ENCODE results near the gene TCF12.

Gene TCF12

GRCh38 chr15:56977232-56977631, 58.8 kb downstream of the TCF12 start:
- TF ChIP-seq CTCF (conservative IDR thresholded peaks at IDR 0.05; ENCODE audit: low read length) (no peak), EZH2phosphoT487 (IDR thresholded peaks at IDR 0.05; ENCODE audit: borderline replicate concordance) (no peak)
- H3K36me3 ChIP-seq (ENCODE audit: insufficient read depth, low read length) = no peaks in the 10 kb centered on the region
- H3K4me3 ChIP-seq (ENCODE audit: low read length, poor library complexity, severe bottlenecking) = no peak overlapping the region
- peaks cover 96% of the 10 kb centered on the region for H3K79me2 ChIP-seq (ENCODE audit: insufficient read depth, low read length)
- H3K9me3 ChIP-seq (ENCODE audit: insufficient read depth, low read depth, low read length) = no peaks in the 10 kb centered on the region
- H3K4me2 ChIP-seq (ENCODE audit: low read depth, low read length, poor library complexity, severe bottlenecking) = no peak overlapping the region
- peaks cover 57% of the 10 kb centered on the region for H4K20me1 ChIP-seq (ENCODE audit: insufficient read depth, low read length, poor library complexity, severe bottlenecking)
- H2AFZ ChIP-seq (ENCODE audit: low read length) = no peak overlapping the region
- H3K27me3 ChIP-seq (ENCODE audit: insufficient read depth, low read length, poor library complexity, severe bottlenecking) = no peaks in the 10 kb centered on the region
- H3K9me2 ChIP-seq (replicated peaks; ENCODE audit: low read depth, low read length) = no peaks in the 10 kb centered on the region
- H3K4me1 ChIP-seq (ENCODE audit: insufficient read depth, low read length, poor library complexity, severe bottlenecking) = peaks cover 33% of the 10 kb centered on the region
- H3F3A ChIP-seq (ENCODE audit: low read depth) = peaks cover 5% of the 10 kb centered on the region; the same call in 1 of the 2 replicates
- no peak overlapping the region for H3K9ac ChIP-seq (ENCODE audit: low read depth, low read length, poor library complexity, severe bottlenecking)

- no peak overlapping the region for H2AFZ ChIP-seq (ENCODE audit: low read length)
These were observed 60.6 kb downstream of the TCF12 start for GRCh38 chr15:56978898-56979662.

GRCh38 chr15:56980473-56980872, 62.0 kb downstream of the TCF12 start:
- no peak overlapping the region for H3K4me3 ChIP-seq (ENCODE audit: low read length, poor library complexity, severe bottlenecking)
- H3K79me2 ChIP-seq (ENCODE audit: insufficient read depth, low read length) = peaks cover 93% of the 10 kb centered on the region
- no peaks in the 10 kb centered on the region for H3K9me2 ChIP-seq (replicated peaks; ENCODE audit: low read depth, low read length)
- TF ChIP-seq CTCF (conservative IDR thresholded peaks at IDR 0.05; ENCODE audit: low read length) = no peak
- no peak for TF ChIP-seq EZH2phosphoT487 (IDR thresholded peaks at IDR 0.05; ENCODE audit: borderline replicate concordance)
- no peaks in the 10 kb centered on the region for H3F3A ChIP-seq (ENCODE audit: low read depth)
- no peak overlapping the region for H2AFZ ChIP-seq (ENCODE audit: low read length)
- H3K27me3 ChIP-seq (ENCODE audit: insufficient read depth, low read length, poor library complexity, severe bottlenecking) = no peaks in the 10 kb centered on the region
- peaks cover 31% of the 10 kb centered on the region for H3K4me1 ChIP-seq (ENCODE audit: insufficient read depth, low read length, poor library complexity, severe bottlenecking)
- H3K36me3 ChIP-seq (ENCODE audit: insufficient read depth, low read length) = no peaks in the 10 kb centered on the region
- no peak overlapping the region for H3K9ac ChIP-seq (ENCODE audit: low read depth, low read length, poor library complexity, severe bottlenecking)
- H3K9me3 ChIP-seq (ENCODE audit: insufficient read depth, low read depth, low read length) = no peaks in the 10 kb centered on the region
- H4K20me1 ChIP-seq (ENCODE audit: insufficient read depth, low read length, poor library complexity, severe bottlenecking) = peaks cover 25% of the 10 kb centered on the region
- H3K4me2 ChIP-seq (ENCODE audit: low read depth, low read length, poor library complexity, severe bottlenecking) = no peak overlapping the region

More at GRCh38 chr15:56978898-56979662, 60.6 kb downstream of the TCF12 start:
- H3K4me2 ChIP-seq (ENCODE audit: low read depth, low read length, poor library complexity, severe bottlenecking) = no peak overlapping the region
- H3F3A ChIP-seq (ENCODE audit: low read depth) = no peaks in the 10 kb centered on the region
- H3K36me3 ChIP-seq (ENCODE audit: insufficient read depth, low read length) = no peaks in the 10 kb centered on the region
- H4K20me1 ChIP-seq (ENCODE audit: insufficient read depth, low read length, poor library complexity, severe bottlenecking) = peaks cover 39% of the 10 kb centered on the region
- H3K27me3 ChIP-seq (ENCODE audit: insufficient read depth, low read length, poor library complexity, severe bottlenecking) = no peaks in the 10 kb centered on the region
- no peaks in the 10 kb centered on the region for H3K9me3 ChIP-seq (ENCODE audit: insufficient read depth, low read depth, low read length)
- no peak overlapping the region for H3K4me3 ChIP-seq (ENCODE audit: low read length, poor library complexity, severe bottlenecking)
- H3K9me2 ChIP-seq (replicated peaks; ENCODE audit: low read depth, low read length) = no peaks in the 10 kb centered on the region
- H3K9ac ChIP-seq (ENCODE audit: low read depth, low read length, poor library complexity, severe bottlenecking) = no peak overlapping the region
- peaks cover 93% of the 10 kb centered on the region for H3K79me2 ChIP-seq (ENCODE audit: insufficient read depth, low read length)
- peaks cover 29% of the 10 kb centered on the region for H3K4me1 ChIP-seq (ENCODE audit: insufficient read depth, low read length, poor library complexity, severe bottlenecking)
- TF ChIP-seq CTCF (conservative IDR thresholded peaks at IDR 0.05; ENCODE audit: low read length) = no peak
- TF ChIP-seq EZH2phosphoT487 (IDR thresholded peaks at IDR 0.05; ENCODE audit: borderline replicate concordance) = no peak
